GM19452 (cell line): Measurements from ENCODE around the gene DLGAP4.

Experiments used
- ATAC-seq: cut with Tn5 transposase; IDR thresholded peaks from one replicate; pipeline ENCODE4 v1.9.1; 2021; ENCODE audit not compliant: unreplicated experiment

Gene DLGAP4

DNA sequence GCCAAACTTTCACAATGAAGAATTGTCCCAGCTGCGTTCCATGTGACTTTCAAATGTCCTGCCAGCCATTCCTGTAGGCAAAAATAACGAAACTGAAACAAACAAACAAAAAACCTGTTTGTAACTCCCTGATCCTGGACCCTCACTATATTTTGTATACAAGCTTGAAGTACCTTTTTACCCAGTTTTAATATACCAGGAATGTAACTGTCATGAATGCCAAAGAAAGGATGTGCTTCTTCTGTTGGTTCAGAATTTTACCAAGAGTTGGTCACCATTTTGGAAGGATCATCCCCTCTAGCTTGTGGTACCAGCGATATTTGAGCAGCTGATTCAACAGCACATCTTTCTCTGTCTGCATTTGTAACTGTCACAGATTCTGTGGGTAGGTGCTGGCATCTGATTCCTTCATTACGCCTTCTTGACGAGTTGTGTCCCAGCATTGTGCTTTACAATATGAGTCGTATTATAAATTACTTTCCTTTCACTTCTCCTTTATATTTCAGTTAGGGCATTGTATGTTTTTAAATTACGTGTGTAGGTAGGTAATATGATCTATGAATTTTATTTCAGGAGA, 93.9 kb downstream of the DLGAP4 start:
- ATAC-seq, result no peak

DNA sequence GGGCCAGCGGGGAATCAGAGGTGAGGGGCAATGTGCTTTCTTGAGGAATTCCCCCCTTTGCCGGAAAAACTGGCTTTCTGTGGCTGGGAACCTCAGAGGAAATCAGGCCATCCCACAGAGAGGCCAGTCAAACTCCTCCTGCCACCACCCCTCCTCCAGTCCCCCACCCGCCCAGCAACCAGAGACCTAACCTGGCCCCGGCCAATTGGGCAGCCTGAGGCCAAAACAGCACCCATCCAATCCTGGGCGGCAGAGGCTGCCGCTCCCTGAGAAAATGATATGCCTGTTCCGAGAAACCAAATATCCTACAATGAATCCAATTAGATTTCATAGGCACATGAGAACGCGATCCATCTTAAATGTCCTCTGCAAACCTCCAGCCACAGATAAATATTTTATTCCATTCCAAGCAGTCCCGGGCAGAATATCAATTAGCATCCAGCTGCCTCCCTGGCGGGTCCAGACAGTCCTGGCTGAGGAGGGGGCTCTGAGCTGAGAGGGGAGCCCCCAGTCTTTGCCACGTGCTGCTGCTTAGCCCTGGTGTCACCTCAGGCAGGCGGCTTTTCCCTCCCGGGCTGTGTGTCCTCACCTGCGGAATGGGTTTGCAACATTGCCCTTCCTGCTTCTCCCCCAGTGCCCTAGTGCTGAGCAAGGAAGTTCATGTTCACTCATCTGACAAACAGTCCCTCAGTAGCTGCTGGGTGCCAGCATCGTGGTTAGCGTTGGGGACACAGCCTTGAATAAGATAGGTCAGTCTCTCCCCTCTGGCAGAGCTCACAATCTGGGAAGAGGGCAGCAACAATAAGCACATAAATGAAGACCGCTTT, 95.0 kb downstream of the DLGAP4 start:
- no peak for ATAC-seq

DNA sequence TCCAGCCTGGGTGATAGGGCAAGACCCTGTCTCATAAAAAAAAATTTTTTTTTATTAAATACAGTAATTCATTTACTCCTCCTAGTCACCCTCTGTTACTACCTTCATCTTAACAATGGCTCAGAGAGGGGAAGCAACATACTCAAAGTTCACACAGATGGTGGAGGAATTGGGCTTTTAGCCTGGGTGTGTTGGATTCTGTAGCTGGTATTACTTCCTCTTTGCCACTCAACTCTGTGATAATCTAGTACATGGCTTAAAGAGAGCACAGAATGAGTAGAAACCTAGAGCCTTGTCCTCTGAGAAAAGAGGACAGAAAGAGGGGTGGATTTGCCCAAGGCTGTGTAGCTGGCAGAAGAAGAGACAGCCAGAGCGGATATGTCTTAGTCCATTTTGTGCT, 96.6 kb downstream of the DLGAP4 start:
- ATAC-seq, result no peak

DNA sequence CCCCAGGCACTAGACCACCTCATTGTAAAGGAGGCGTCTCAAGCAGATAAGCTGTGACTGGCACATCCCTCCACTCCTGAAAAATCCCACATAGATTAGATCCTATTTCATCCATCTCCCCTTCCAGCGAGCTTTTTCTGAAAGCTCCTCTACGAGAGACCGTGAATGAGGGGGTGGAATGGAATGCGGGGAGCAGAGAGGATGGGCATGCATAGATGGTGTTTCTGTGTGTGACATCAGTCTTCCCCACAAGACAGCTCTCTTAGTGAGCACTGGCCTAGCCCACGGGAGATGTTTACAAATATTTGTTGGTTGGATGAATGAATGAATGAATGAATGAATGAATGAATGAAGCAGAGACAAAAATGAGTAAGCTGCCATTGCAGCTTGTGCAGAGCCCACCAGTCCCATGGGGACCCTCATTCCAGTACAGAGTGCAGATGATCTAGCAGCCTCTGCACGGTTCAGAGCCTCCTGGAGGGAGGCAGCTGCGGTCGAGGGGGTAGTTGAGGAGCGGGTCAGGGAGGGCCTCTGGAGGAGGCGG, 98.4 kb downstream of the DLGAP4 start:
- ATAC-seq, result no peak

DNA sequence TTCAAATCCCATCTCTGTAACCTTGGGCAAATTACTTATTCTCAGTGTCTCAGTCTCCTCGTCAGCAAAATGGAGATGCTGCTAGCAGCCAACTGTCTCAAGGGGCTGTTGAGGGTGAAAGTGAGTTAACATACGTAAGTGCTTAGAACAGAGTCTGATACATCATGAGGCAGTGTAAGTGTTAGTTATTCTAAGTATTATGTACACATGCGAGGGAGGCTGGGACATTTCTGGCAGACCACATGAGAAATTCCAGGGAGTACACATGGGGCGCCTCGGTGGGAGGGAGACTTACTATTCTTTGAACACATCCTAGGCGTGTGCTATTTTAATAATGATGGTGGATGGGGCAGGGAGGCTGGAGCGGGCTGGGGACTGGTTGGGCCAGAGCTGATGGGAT, 99.1 kb downstream of the DLGAP4 start:
- no peak for ATAC-seq

DNA sequence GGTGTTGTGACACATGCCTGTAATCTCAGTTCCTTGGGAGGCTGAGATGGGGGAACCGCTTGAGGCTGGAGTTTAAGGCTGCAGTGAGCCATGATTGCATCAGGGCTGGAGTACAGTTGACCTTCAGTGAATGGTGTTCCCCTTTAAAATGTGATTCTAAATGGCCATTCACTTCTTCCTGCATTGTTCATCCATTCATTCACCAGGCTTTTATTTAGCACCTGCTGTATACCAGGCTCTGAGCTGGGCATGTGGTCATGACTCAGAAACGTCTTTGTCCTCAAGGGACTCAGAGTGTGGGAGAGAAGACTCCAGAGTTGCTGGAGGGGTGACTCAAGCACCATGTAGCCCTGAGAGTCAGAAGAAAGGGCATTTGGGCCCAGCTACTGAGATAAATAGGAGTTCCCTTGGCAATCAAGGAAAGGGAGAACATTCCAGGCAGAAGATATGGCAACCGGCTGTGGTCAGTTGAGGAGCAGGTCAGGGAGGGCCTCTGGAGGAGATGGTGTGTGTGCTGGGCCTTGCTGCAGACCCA, 101.1 kb downstream of the DLGAP4 start:
- no peak for ATAC-seq

DNA sequence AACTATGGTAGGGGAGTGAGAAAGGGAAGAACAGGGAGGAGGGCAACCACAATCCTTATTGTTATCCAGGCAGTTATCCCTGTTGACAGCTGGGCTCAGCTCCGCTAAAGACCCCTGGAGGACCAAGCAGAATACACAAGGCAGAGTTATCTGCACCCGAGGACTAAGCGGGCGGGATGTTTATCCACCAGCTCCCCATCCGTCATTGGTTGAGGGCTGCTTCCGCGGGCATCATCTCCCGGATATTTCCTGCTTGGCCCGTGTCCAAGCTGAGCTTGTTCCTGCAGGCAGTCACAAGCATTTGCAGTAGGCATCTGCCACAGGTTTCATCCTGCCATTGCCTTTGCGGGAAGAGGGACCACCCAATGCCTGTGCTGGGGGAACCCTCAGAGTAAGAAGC, 102.1 kb downstream of the DLGAP4 start:
- ATAC-seq, result no peak

DNA sequence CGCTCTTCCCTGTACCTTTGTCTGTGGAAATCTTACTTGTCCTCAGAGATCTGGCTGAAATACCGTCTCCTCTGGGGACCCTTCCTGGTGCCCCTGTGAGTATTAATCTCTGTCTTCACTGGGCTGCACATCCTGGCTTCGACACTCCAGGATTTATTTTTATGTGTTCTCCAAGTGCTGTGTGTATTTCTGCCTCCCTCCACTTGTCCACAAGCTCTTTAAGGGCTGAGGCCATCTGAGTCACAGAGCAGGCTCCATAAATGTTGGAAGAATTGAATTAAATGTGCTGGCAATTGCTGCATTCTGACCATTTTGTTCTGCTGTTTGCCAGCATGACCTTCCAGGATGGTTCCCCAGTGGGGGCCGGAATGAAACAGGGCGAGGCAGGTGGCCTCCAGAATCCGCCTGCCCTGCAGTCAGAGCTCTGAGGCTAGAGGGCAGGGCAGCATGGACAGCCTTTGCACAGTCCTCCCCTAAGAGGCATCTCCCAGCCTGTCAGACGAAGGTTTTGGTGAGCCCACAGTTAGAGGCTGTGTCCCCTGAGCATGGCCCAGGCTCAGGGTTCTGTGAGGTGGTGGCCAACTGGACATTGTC, 105.8 kb downstream of the DLGAP4 start:
- ATAC-seq, result no peak

DNA sequence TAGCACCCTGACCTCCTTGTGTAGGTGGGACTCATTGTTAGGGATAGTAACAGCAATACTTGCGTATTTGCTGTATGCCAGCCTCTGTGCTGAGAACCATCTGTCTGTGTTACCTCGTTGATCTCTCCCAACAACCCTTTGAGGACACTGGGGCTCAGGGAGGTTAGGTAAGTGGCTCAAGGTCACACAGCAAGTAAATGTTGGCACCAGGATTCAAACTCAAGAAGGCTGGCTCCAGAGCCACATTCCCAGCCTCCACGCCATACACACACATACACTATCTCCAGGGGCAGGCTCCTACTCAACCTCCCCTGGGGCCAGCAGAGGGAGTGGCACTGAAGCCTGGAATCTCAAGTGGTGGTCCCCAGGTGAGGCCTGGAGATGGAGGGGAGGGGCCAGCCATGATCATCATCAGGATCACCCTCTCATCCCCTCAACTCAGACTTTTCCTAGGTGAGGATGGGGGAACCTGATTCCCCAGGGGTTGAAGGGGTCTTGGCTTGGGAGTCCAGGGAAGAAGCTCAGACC, 109.4 kb downstream of the DLGAP4 start:
- no peak for ATAC-seq

DNA sequence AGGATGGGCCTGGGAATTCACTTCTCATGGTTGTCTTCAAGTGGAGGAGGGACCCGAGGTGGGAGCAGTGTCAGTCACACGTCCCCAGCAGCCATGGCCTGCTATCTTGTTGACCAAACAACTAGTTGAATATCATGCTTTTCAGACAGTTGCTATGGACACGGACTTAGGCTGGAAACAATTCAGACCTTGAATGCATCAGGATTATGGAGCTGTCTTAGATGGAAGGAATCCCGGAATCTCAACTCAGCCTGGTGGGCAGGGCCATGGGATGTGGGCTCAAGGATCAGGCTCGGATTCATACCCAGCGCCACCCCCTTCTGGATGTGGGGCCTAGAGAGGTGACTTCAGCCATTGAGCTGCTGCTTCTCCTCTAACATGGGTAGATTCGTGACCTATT, 112.6 kb downstream of the DLGAP4 start:
- no peak for ATAC-seq

DNA sequence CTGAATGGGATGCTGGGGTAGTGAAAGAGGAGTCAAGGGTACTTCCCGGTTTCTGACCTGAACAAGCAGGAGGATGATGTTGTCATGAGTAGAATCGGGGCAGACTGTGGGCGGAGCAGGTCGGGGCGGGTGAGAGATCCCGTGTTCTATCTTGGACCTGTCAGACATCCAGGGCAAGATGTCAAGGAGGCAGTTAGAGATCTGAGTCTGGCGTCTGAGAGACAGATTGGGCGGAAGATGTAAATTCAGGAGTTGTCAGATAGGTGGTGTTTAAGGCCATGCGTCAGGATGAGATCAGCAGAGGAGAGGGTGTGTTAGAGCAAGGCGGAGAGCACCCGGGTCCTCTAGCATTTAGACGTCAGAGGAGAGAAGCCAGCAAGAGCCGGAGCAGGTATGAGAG, 115.5 kb downstream of the DLGAP4 start:
- no peak for ATAC-seq

DNA sequence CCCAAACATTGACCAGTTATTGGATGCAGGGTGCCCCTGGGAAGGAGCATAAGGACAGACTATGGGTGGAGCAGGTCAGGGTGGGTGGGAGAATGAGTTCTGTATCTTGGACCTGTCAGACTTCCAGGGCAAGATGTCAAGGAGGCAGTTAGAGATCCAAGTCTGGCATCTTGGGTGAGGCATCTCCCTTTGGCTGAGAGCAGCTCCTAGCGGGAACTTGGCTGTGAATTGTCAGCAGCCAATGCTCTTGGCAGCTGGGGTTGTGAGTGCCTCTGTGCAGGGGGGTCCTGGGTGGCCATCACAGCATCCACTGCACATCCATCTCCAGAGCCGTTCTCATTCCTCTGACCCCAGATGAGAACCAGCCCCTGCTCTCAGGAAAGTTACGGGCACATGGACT, 118.2 kb downstream of the DLGAP4 start:
- no peak for ATAC-seq

DNA sequence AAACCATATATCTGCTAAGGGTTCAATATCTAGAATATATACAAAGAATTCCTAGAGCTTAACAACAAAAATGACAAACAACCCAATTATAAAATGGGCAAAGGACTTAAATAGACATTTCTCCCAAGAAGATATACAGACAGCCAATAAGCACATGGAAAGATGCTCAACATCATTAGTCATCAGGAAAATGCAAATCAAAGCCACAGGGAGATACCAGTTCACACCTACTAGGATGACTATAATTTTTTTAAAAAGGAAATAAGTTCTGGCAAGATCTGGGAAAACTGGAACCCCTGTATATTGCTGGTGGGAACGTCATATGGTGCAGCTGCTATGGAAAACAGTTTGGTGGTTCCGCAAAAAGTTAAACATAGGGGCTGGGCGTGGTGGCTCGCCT, 119.0 kb downstream of the DLGAP4 start:
- ATAC-seq, result no peak

DNA sequence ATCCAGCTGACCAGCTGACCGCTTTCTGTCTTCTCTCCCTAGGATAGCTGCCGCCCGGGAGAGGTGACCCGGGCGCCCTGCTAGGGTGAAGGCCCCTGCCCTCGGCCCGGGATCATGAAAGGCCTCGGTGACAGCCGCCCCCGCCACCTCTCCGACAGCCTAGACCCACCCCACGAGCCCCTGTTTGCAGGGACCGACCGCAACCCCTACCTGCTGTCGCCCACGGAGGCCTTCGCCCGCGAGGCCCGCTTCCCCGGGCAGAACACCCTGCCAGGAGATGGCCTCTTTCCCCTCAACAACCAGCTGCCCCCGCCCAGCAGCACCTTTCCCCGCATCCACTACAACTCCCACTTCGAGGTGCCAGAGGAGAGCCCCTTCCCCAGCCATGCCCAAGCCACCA, 125.5 kb downstream of the DLGAP4 start:
- no peak for ATAC-seq

DNA sequence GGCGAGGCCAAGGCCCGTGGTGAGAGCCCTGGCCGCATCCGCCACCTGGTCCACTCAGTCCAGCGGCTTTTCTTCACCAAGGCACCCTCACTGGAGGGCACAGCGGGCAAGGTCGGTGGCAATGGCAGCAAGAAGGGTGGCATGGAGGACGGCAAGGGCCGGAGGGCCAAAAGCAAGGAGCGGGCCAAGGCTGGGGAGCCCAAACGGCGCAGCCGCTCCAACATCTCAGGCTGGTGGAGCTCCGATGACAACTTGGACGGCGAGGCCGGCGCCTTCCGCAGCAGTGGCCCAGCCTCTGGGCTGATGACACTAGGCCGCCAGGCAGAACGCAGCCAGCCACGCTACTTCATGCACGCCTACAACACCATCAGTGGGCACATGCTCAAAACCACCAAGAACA, 126.0 kb downstream of the DLGAP4 start:
- no peak for ATAC-seq

DNA sequence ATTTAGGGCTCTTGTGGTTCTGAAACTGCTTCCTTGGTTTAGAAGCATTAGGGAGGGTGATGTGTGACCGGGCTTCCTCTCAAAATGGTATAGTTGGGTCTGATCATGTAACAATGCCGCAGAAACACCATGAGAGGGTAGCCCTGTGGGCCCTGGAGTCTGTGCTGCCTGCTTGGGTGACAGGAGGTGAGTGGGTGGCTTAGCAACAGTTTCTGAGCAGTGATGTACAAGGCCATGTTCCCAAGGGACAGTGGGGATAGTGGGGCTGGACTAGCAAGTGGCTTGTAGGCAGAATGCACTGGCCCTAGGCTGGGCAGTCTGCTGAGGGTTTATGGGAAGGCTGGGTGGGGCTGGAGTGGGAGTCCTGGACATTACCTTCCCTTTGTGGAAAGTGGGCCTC, 128.2 kb downstream of the DLGAP4 start:
- no peak for ATAC-seq

DNA sequence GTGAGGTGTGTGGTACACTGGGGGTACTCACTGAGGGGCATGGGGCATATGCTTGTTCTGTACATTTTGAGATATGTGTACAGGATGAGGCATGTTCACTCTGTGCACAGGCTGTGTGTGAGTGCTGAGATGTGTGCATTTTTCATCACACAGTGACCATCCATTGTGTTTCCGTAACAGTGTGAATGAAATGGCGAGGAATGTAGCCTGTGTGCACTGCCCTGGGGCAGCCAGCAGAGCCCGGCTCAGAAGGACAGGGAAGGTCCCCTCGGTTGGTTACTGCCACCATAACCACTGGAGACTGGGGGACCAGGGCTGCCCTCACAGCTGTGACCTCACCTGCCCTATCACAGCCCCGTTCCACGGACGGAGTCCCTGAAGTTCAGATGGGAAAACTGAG, 129.0 kb downstream of the DLGAP4 start:
- ATAC-seq, result no peak

DNA sequence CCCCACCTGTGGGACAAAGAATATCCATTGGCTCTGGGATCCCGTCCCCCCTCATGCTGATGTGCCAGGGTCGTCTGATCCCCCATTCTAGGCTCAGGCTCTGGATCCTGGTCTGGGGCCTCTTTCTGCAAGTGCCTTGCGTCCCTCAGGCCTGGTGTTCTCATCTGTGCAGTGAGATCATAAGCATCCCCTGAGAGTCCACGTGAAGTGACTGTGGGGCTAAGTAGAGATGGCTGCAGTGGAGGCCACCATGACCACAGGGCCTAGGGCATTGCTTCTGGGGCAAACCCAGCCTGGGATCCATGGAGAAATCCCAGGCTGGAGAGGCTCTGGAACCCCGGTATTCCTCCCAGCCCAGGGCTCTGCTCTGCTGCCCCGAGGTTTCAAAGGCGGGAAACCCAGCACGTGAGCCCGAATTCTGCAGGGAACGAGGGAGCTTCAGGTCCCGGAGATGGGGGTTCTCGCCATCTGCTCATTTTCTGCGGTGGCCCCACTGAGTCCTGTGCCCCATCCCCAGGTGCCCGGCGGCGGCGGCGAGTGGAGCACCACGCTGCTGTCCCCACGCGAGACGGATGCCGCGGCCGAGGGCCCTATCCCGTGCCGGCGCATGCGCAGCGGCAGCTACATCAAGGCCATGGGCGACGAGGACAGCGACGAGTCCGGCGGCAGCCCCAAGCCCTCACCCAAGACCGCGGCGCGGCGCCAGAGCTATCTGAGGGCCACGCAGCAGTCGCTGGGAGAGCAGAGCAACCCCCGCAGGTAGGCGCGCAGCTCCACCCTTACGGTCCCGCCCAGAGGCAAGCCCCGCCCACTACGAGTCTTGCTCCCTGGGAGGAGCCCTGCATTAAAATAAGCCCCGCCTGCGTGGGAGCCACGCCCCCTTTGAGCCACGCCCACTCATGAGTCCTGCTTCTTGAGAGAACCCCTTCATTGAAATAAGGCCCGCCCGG, 129.7 kb downstream of the DLGAP4 start:
- ATAC-seq, result no peak

DNA sequence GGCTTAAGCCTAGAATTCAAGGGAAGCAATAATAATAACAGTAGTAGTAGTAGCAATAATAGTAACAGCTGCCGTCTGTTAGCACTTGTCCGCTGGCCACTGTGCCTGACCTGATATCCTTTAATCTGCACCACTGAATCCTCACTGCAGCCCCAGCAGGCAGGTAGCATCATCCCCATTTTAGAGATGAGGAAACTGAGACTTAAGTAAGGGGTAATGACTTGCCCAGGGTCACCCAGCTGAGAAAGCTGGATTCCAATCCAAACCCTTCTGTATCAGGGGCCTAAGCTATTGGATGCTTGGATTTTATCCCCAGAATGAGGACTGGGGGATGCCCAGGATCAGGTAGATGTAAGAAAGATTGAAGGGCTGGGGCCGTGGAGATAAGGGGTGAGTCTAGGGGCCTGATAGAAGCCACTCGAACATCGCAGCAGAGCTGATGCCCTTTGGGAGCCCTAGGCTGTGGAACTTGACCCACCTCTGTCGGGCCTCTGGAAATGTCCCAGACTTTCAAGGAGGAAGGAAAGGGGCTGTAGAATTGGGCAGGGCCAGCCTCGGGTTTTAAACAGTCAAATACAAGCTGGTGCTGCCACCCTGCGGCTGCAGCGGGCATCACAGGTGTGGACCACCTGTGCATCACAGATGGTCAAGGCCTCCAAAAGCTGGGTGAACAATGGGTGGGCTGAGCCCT, 133.0 kb downstream of the DLGAP4 start:
- no peak for ATAC-seq

DNA sequence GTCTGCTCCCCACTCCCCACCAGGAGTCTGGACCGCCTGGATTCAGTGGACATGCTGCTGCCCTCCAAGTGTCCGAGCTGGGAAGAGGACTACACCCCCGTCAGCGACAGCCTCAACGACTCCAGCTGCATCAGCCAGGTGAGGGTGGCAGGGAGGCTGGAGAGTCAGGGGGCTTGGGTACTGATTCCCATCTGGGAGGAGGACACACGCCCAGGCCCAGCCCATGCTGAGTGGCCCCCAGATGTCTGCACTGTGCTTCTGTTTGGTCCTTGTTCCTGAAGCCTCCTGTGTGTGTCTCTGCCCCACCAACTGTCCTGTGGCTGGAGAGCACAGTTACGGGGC, 133.6 kb downstream of the DLGAP4 start:
- no peak for ATAC-seq
